ENCODE measurements around the gene NMRAL1.

NMRAL1 gene

GRCh38 chr16:4474192-4474961, at the start of gene NMRAL1:
Gene NMRAL1, minus strand, starts transcription at chr16:4474625. Its CDS starts 493 bp downstream, at chr16:4474132.
- peak within 1 kb of the TSS; percentile 83 for H3K4me3 ChIP-seq (ENCODE audit: low read depth, low read length)
- no peak for TF ChIP-seq CTCF (IDR thresholded peaks at IDR 0.05; ENCODE audit: control insufficient read depth, extremely low read depth, insufficient read depth)
- peak; percentile 90 for DNase-seq (ENCODE audit: low read depth)

- TF ChIP-seq CTCF (IDR thresholded peaks at IDR 0.05; ENCODE audit: control insufficient read depth, extremely low read depth, insufficient read depth) = no peak
- no peak for DNase-seq (ENCODE audit: low read depth)
- no peak overlapping the region for H3K4me3 ChIP-seq (ENCODE audit: low read depth, low read length)
Observed at GRCh38 chr16:4523686-4524085, 49.3 kb upstream of the NMRAL1 start.

- no peak overlapping the region for H3K4me3 ChIP-seq (ENCODE audit: low read depth, low read length)
- DNase-seq (ENCODE audit: low read depth) = no peak
- TF ChIP-seq CTCF (IDR thresholded peaks at IDR 0.05; ENCODE audit: control insufficient read depth, extremely low read depth, insufficient read depth) = no peak
Observed at GRCh38 chr16:4522051-4522581, 47.7 kb upstream of the NMRAL1 start.

- TF ChIP-seq CTCF (IDR thresholded peaks at IDR 0.05; ENCODE audit: control insufficient read depth, extremely low read depth, insufficient read depth) = no peak
- no peak overlapping the region for H3K4me3 ChIP-seq (ENCODE audit: low read depth, low read length)
- no peak for DNase-seq (ENCODE audit: low read depth)
Observed at GRCh38 chr16:4520913-4521312, 46.5 kb upstream of the NMRAL1 start.

GRCh38 chr16:4519274-4520058, 45.0 kb upstream of the NMRAL1 start:
- DNase-seq (ENCODE audit: low read depth) = no peak
- no peak for TF ChIP-seq CTCF (IDR thresholded peaks at IDR 0.05; ENCODE audit: control insufficient read depth, extremely low read depth, insufficient read depth)
- H3K4me3 ChIP-seq (ENCODE audit: low read depth, low read length) = no peak overlapping the region

- DNase-seq (ENCODE audit: low read depth) = no peak
- H3K4me3 ChIP-seq (ENCODE audit: low read depth, low read length) = no peak overlapping the region
- 0 out of 2 replicates have a peak, but pooled peaks have one; percentile 26 for TF ChIP-seq CTCF (IDR thresholded peaks at IDR 0.05; ENCODE audit: control insufficient read depth, extremely low read depth, insufficient read depth)
Observed at GRCh38 chr16:4517812-4518680, 43.6 kb upstream of the NMRAL1 start.
